Transverse colon (tissue), 4 donors: ENCODE data around the gene RIN3. TPM values are rescaled to one million over a fixed set of nuclear protein-coding genes. Genes with fewer than 3 reads are reported as not detected.
A peak's percentile ranks its signal among the peaks of the same experiment; 100 is the strongest.

Experiments used
- DNase-seq: peaks from one replicate; pipeline ENCODE4 v3.0.0-alpha.2; 2019
- H3K27ac ChIP-seq, 4 donors: fragments of 200-600 bp; sonication (generic); 2 replicates each; pipeline ENCODE4 v1.5.1; 2016 to 2018; ENCODE audit warnings: inconsistent platforms in 4 of 4
- H3K27me3 ChIP-seq: fragments of 200-600 bp; sonication (generic); 2 replicates; pipeline ENCODE4 v1.5.1; 2017; ENCODE audit warnings: inconsistent platforms
- H3K36me3 ChIP-seq, 4 donors: fragments of 200-600 bp; sonication (generic); 2 replicates each; pipeline ENCODE4 v1.5.1; 2017 to 2019; ENCODE audit warnings: inconsistent platforms in 4 of 4
- H3K4me1 ChIP-seq, 4 donors: fragments of 200-600 bp; sonication (generic); 2 replicates each; pipeline ENCODE4 v1.5.1; 2017 to 2020; ENCODE audit warnings: inconsistent platforms in 4 of 4
- H3K4me3 ChIP-seq, 4 donors: fragments of 200-600 bp; sonication (generic); 1 replicate in 1 of 4; 2 replicates in 3 of 4; pipeline versions ENCODE4 v1.5.1 to v1.6.1; 2017 to 2019; ENCODE audit warnings: inconsistent platforms in 4 of 4
- H3K9me3 ChIP-seq, 2 donors: fragments of 200-600 bp; sonication (generic); 2 replicates each; pipeline ENCODE4 v1.5.1; 2017 to 2019; ENCODE audit warnings: inconsistent platforms in 2 of 2
- CTCF ChIP-seq, 5 experiments: fragments of 200-600 bp in 3 of 5; fragments of 450-650 bp in 2 of 5; sonication (generic) in 3 of 5; IDR thresholded peaks; 1 replicate in 2 of 5; 2 replicates in 3 of 5; pipeline ENCODE4 v1.5.1; 2016 to 2017; ENCODE audit warnings: antibody characterized with exemption in 5 of 5, inconsistent platforms in 3 of 5, mild to moderate bottlenecking in 2 of 5, moderate library complexity in 1 of 5
- EP300 ChIP-seq: sonication (generic); formaldehyde crosslinking; IDR thresholded peaks from one replicate; pipeline ENCODE4 v1.6.1; 2017; ENCODE audit warnings: antibody characterized with exemption, low read depth
- POLR2A ChIP-seq: fragments of 450-650 bp; IDR thresholded peaks from one replicate; pipeline ENCODE4 v1.6.1; 2016; ENCODE audit warnings: antibody characterized with exemption, mild to moderate bottlenecking, moderate library complexity
- POLR2AphosphoS5 ChIP-seq, 3 donors: sonication (generic); formaldehyde crosslinking; IDR thresholded peaks; one replicate each; pipeline ENCODE4 v1.6.1; 2016; ENCODE audit warnings: antibody characterized with exemption in 3 of 3
- WGBS, 2 donors: methylation state at CpG; one replicate each; pipeline ENCODE4 v1.1.5; 2018; ENCODE audit warnings: low coverage in 1 of 2; 5-methylcytosine and 5-hydroxymethylcytosine counted together
- in situ Hi-C, 4 donors: fragments of 200-750 bp; cut with MboI; loops; one replicate each; pipeline versions ENCODE4 v1.15.0 to v1.15.1; 2017; ENCODE audit warnings: low sequenced_read_pairs in 3 of 4, low pct_ligation_motif_present in 1 of 4, low pct_unique_long_range_greater_than_20kb in 1 of 4
- intact Hi-C: fragments of 100-400 bp; cut with DNase I; formaldehyde crosslinking; loops from one replicate; pipeline ENCODE4 v1.15.1; 2023; ENCODE audit warnings: low total_unique reads
- total RNA-seq, 4 donors: library from RNA; depleted of rRNA; stranded (reverse); fragments of >200 nt; gene quantifications; one replicate each; pipeline ENCODE4 v1.1.0, GENCODE V29; 2016

Gene RIN3
- total RNA-seq, 4 donors from 2014 or later = 16.2 to 24.3 (median 20.7) TPM

GRCh38 chr14:92605274-92605940 is 91.8 kb downstream of the RIN3 start:
- 84 to 86% methylated on average over 5 of the region's 5 CpGs for WGBS, 2 donors
- Histone ChIP-seq H3K36me3 (no peaks in the 10 kb centered on the region), H3K27ac (peak overlapping the region; percentile 57 to 80 (median 76)), H3K27me3 (no peaks in the 10 kb centered on the region), H3K4me3 (no peak overlapping the region), H3K4me1 (peaks cover 15 to 43% (median 37%) of the 10 kb centered on the region in 4 donors), H3K9me3 (no peaks in the 10 kb centered on the region)
- in situ Hi-C loops = no loop called here
- no peak for DNase-seq
- TF ChIP-seq EP300 = no peak
- TF ChIP-seq POLR2AphosphoS5 (IDR thresholded peaks at IDR 0.05) = peak in 1 of 3 donors; percentile 53
- TF ChIP-seq POLR2A = no peak
- TF ChIP-seq CTCF (IDR thresholded peaks at IDR 0.05) = no peak
- intact Hi-C loops = loop anchor here (10.0 kb wide), 1 partner anchor 459 kb away; no protein-coding TSS in a partner anchor

DNA sequence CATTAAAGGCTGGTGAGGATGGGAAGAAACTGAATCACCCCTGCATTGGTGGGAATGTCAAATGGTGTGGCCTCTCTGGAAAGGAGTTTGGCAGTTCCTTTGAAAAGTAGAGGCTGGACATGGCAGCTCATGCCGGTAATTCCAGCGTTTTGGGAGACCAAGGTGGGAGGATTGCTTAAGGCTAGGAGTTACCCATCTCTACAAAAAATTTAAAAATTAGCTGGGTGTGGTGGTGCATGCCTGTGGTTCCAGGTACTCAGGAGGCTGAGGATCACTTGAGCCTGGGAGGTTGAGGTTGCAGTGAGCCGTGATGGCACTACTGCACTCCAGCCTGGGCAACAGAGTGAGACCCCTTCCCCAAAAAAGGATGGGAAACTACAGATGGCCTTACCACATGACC is 93.7 kb downstream of the RIN3 start:
- Histone ChIP-seq H3K27me3 (no peaks in the 10 kb centered on the region), H3K4me3 (no peak overlapping the region), H3K27ac (peak overlapping the region; percentile 61 to 80 (median 74)), H3K4me1 (peaks cover 26 to 52% (median 39%) of the 10 kb centered on the region in 4 donors), H3K36me3 (no peaks in the 10 kb centered on the region), H3K9me3 (no peaks in the 10 kb centered on the region)
- no peak for TF ChIP-seq POLR2AphosphoS5 (IDR thresholded peaks at IDR 0.05)
- TF ChIP-seq EP300 = no peak
- TF ChIP-seq POLR2A = no peak
- TF ChIP-seq CTCF (IDR thresholded peaks at IDR 0.05) = no peak
- WGBS, 2 donors = 82 to 100% methylated on average over 2 to 3 of the region's 3 CpGs
- in situ Hi-C loops (no loop called here), intact Hi-C loops (loop anchor here (10.0 kb wide), 1 partner anchor 458 kb away; no protein-coding TSS in a partner anchor)
- DNase-seq = no peak

GRCh38 chr14:92607702-92608429 is 94.3 kb downstream of the RIN3 start:
- 41 to 54% methylated on average over 4 to 5 of the region's 5 CpGs for WGBS, 2 donors
- Histone ChIP-seq H3K36me3 (no peaks in the 10 kb centered on the region), H3K9me3 (no peaks in the 10 kb centered on the region), H3K27ac (peak overlapping the region; percentile 61 to 80 (median 74)), H3K4me3 (no peak overlapping the region), H3K4me1 (peaks cover 25 to 52% (median 38%) of the 10 kb centered on the region in 4 donors), H3K27me3 (no peaks in the 10 kb centered on the region)
- intact Hi-C loops = loop anchor here (10.0 kb wide), 1 partner anchor 457 kb away; no protein-coding TSS in a partner anchor
- TF ChIP-seq POLR2AphosphoS5 (IDR thresholded peaks at IDR 0.05) (peak in 2 of 3 donors; percentile 37 to 60), CTCF (IDR thresholded peaks at IDR 0.05) (peak in 2 of 5 experiments; percentile 18 to 34), EP300 (no peak), POLR2A (no peak)
- in situ Hi-C loops = no loop called here
- DNase-seq = no peak

GRCh38 chr14:92609955-92610354 is 96.4 kb downstream of the RIN3 start:
- intact Hi-C loops = loop anchor here (2.0 to 10.0 kb wide), 2 partner anchors 37 to 455 kb away; no protein-coding TSS in a partner anchor
- no peak overlapping the region for H3K4me3 ChIP-seq
- TF ChIP-seq POLR2AphosphoS5 (IDR thresholded peaks at IDR 0.05) = no peak
- TF ChIP-seq CTCF (IDR thresholded peaks at IDR 0.05) = no peak
- TF ChIP-seq EP300 = no peak
- TF ChIP-seq POLR2A = no peak

More at GRCh38 chr14:92609955-92610354, 96.4 kb downstream of the RIN3 start:
- no peaks in the 10 kb centered on the region for H3K27me3 ChIP-seq
- in situ Hi-C loops = no loop called here
- peak overlapping the region; percentile 58 to 80 (median 74) for H3K27ac ChIP-seq
- no peaks in the 10 kb centered on the region for H3K36me3 ChIP-seq
- peaks cover 13 to 45% (median 31%) of the 10 kb centered on the region in 4 donors for H3K4me1 ChIP-seq
- WGBS, 2 donors = 84 to 93% methylated on average over 4 of the region's 4 CpGs
- DNase-seq = no peak
- no peaks in the 10 kb centered on the region for H3K9me3 ChIP-seq
